H1 (cell line): ENCODE measurements around the gene EFCAB8. TPM values are rescaled to one million over a fixed set of nuclear protein-coding genes. Genes with fewer than 3 reads are reported as not detected.
A peak's percentile ranks its signal among the peaks of the same experiment; 100 is the strongest.

Experiments used
- CTCF ChIA-PET: fragments of 300-600 bp; sonication (Branson Sonifier 250); formaldehyde crosslinking; loops from one replicate; lab custom pipeline; 2021; ENCODE audit not compliant: partially characterized antibody; lab: Charles Lee
- POLR2A ChIA-PET: fragments of 300-600 bp; sonication (Branson Sonifier 250); formaldehyde crosslinking; loops from one replicate; lab custom pipeline; 2021; ENCODE audit warnings: inconsistent platforms; ENCODE audit not compliant: partially characterized antibody; lab: Charles Lee
- DNase-seq, 2 experiments: peaks; one replicate each; pipeline versions ENCODE4 v3.0.0 to v3.0.0-alpha.2; 2010 to 2022; ENCODE audit warnings: low spot score in 2 of 2, low read depth in 1 of 2, mixed read lengths in 1 of 2
- FAIRE-seq: peaks from 2 replicates; lab custom pipeline; 2011; peaks lifted over from hg19 to GRCh38; lab: Jason Lieb, UNC
- H2AFZ ChIP-seq: 2 replicates; pipeline ENCODE4 v1.8.1; 2012; ENCODE audit warnings: low read length, inconsistent platforms
- H2AK5ac ChIP-seq: 2 replicates; pipeline ENCODE4 v1.6.1; 2013; ENCODE audit warnings: low read depth, low read length
- H2BK120ac ChIP-seq: replicated peaks from 2 replicates; pipeline ENCODE3; 2013; ENCODE audit warnings: low read depth, low read length, inconsistent platforms
- H2BK12ac ChIP-seq: 2 replicates; pipeline ENCODE4 v1.6.1; 2013; ENCODE audit warnings: low read depth, low read length
- H2BK15ac ChIP-seq: 2 replicates; pipeline ENCODE4 v1.6.1; 2013; ENCODE audit warnings: low read length
- H2BK20ac ChIP-seq: 2 replicates; pipeline ENCODE4 v1.6.1; 2013; ENCODE audit warnings: low read length
- H2BK5ac ChIP-seq: 2 replicates; pipeline ENCODE4 v1.6.1; 2013; ENCODE audit warnings: low read depth, low read length
- H3K14ac ChIP-seq: 2 replicates; pipeline ENCODE4 v1.6.1; 2013; ENCODE audit warnings: inconsistent platforms; ENCODE audit not compliant: insufficient read length
- H3K18ac ChIP-seq: 2 replicates; pipeline ENCODE4 v1.6.1; 2013; ENCODE audit warnings: low read length; ENCODE audit errors: extremely low read depth
- H3K23ac ChIP-seq: 2 replicates; pipeline ENCODE4 v1.6.1; 2013; ENCODE audit warnings: inconsistent platforms; ENCODE audit not compliant: insufficient read length
- H3K23me2 ChIP-seq: 2 replicates; pipeline ENCODE4 v1.6.1; 2013; ENCODE audit warnings: low read depth, low read length
- H3K27ac ChIP-seq: 2 replicates; pipeline ENCODE4 v1.6.1; 2011; ENCODE audit warnings: low read depth, low read length, inconsistent platforms
- H3K27me3 ChIP-seq, 4 experiments: replicated peaks in 1 of 4; 1 replicate in 1 of 4; 2 replicates in 3 of 4; pipeline versions ENCODE4 v1.6.1 to v1.8.1; 2011 to 2013; ENCODE audit warnings: low read length in 3 of 4, mild to moderate bottlenecking in 3 of 4, inconsistent platforms in 2 of 4, mixed read lengths in 2 of 4, moderate library complexity in 1 of 4; ENCODE audit not compliant: control insufficient read depth in 3 of 4, insufficient read depth in 3 of 4; ENCODE audit errors: extremely low read depth in 1 of 4
- H3K36me3 ChIP-seq, 4 experiments: 2 replicates each; pipeline versions ENCODE4 v1.6.1 to v1.8.1; 2011 to 2013; ENCODE audit warnings: mild to moderate bottlenecking in 4 of 4, low read length in 3 of 4, moderate library complexity in 2 of 4, control low read depth in 1 of 4, inconsistent platforms in 1 of 4; ENCODE audit not compliant: insufficient read depth in 4 of 4, control insufficient read depth in 2 of 4
- H3K4ac ChIP-seq: replicated peaks from 2 replicates; pipeline ENCODE3; 2013; ENCODE audit warnings: low read length, low read depth, mixed read lengths, inconsistent platforms; ENCODE audit not compliant: insufficient read length
- H3K4me1 ChIP-seq, 4 experiments: replicated peaks in 1 of 4; 1 replicate in 1 of 4; 2 replicates in 3 of 4; pipeline versions ENCODE4 v1.6.1 to v1.8.1; 2011 to 2013; ENCODE audit warnings: low read length in 3 of 4, inconsistent platforms in 2 of 4, mixed read lengths in 1 of 4; ENCODE audit not compliant: insufficient read depth in 4 of 4, control insufficient read depth in 3 of 4
- H3K4me2 ChIP-seq, 2 experiments: 2 replicates each; pipeline versions ENCODE4 v1.6.1 to v1.8.1; 2011 to 2013; ENCODE audit warnings: low read depth in 2 of 2, low read length in 2 of 2, control low read depth in 1 of 2, inconsistent platforms in 1 of 2, mild to moderate bottlenecking in 1 of 2; ENCODE audit not compliant: insufficient read depth in 1 of 2
- H3K4me3 ChIP-seq, 4 experiments: fragments of 200-600, 300-600 bp in 1 of 4; sonication (generic), shearing (Covaris generic), sonication (Bioruptor Twin) in 1 of 4; 2 replicates each; pipeline versions ENCODE4 v1.5.1 to v1.8.1; 2011 to 2016; ENCODE audit warnings: low read length in 4 of 4, low read depth in 3 of 4, control low read depth in 2 of 4, inconsistent platforms in 2 of 4, mild to moderate bottlenecking in 2 of 4, mixed read lengths in 1 of 4, moderate library complexity in 1 of 4; ENCODE audit not compliant: insufficient read depth in 2 of 4; ENCODE audit errors: extremely low read depth in 1 of 4
- H3K56ac ChIP-seq: replicated peaks from 2 replicates; pipeline ENCODE3; 2013; ENCODE audit warnings: low read depth, mild to moderate bottlenecking, mixed read lengths, low read length, inconsistent platforms; ENCODE audit not compliant: insufficient read length
- H3K79me1 ChIP-seq: 2 replicates; pipeline ENCODE4 v1.6.1; 2013; ENCODE audit warnings: low read depth, low read length, control low read depth
- H3K79me2 ChIP-seq, 2 experiments: 2 replicates each; pipeline versions ENCODE4 v1.6.1 to v1.8.1; 2012 to 2013; ENCODE audit warnings: low read length in 2 of 2, mild to moderate bottlenecking in 2 of 2, inconsistent platforms in 1 of 2; ENCODE audit not compliant: insufficient read depth in 2 of 2, control insufficient read depth in 1 of 2
- H3K9ac ChIP-seq, 4 experiments: replicated peaks in 1 of 4; 1 replicate in 1 of 4; 2 replicates in 3 of 4; pipeline versions ENCODE4 v1.6.1 to v1.8.1; 2011 to 2013; ENCODE audit warnings: low read depth in 3 of 4, low read length in 3 of 4, control low read depth in 2 of 4, mild to moderate bottlenecking in 2 of 4, moderate library complexity in 2 of 4, inconsistent platforms in 1 of 4; ENCODE audit errors: extremely low read depth in 1 of 4
- H3K9me3 ChIP-seq, 2 experiments: 2 replicates each; pipeline versions ENCODE4 v1.6.1 to v1.8.1; 2012 to 2013; ENCODE audit warnings: mild to moderate bottlenecking in 2 of 2, moderate library complexity in 2 of 2, control low read depth in 1 of 2, inconsistent platforms in 1 of 2, low read depth in 1 of 2, low read length in 1 of 2, mixed read lengths in 1 of 2; ENCODE audit not compliant: insufficient read depth in 2 of 2
- H4K20me1 ChIP-seq, 2 experiments: replicated peaks in 1 of 2; 2 replicates each; pipeline versions ENCODE3 to v1.8.1; 2011 to 2013; ENCODE audit warnings: inconsistent platforms in 2 of 2, low read length in 2 of 2, mild to moderate bottlenecking in 1 of 2; ENCODE audit not compliant: insufficient read depth in 2 of 2, control insufficient read depth in 1 of 2
- H4K5ac ChIP-seq: 2 replicates; pipeline ENCODE4 v1.6.1; 2013; ENCODE audit warnings: low read length, low read depth, mixed read lengths, inconsistent platforms; ENCODE audit not compliant: insufficient read length
- H4K8ac ChIP-seq: 2 replicates; pipeline ENCODE4 v1.8.0; 2013; ENCODE audit warnings: mild to moderate bottlenecking, moderate library complexity, low read length, inconsistent platforms; ENCODE audit not compliant: insufficient read depth; ENCODE audit errors: extremely low read depth
- H4K91ac ChIP-seq: replicated peaks from 2 replicates; pipeline ENCODE3; 2013; ENCODE audit warnings: low read length, mixed read lengths, inconsistent platforms; ENCODE audit not compliant: insufficient read length
- ASH2L ChIP-seq: fragments of 200-600, 300-600 bp; sonication (generic); IDR thresholded peaks from one replicate; pipeline ENCODE4 v1.7.1; 2017; ENCODE audit warnings: low read length
- BRCA1 ChIP-seq: IDR thresholded peaks from 2 replicates; pipeline ENCODE4 v1.6.1; 2012; ENCODE audit warnings: low read depth, low read length, improper control_type of control experiment
- CTBP2 ChIP-seq: IDR thresholded peaks from 2 replicates; pipeline ENCODE4 v1.7.0; 2011; ENCODE audit warnings: borderline replicate concordance, mild to moderate bottlenecking, moderate library complexity, mixed read lengths, low read length; ENCODE audit not compliant: insufficient read depth, insufficient read length
- EP300 ChIP-seq, 2 experiments: IDR thresholded peaks; 1 replicate in 1 of 2; 2 replicates in 1 of 2; pipeline ENCODE4 v1.6.1; 2011 to 2012; ENCODE audit warnings: low read depth in 2 of 2, low read length in 2 of 2, mild to moderate bottlenecking in 2 of 2, borderline replicate concordance in 1 of 2, inconsistent platforms in 1 of 2, moderate library complexity in 1 of 2
- EZH2 ChIP-seq: fragments of 200-600 bp; sonication (generic); IDR thresholded peaks from 2 replicates; pipeline ENCODE4 v1.7.1; 2012; ENCODE audit warnings: low read depth, mild to moderate bottlenecking, moderate library complexity, low read length, inconsistent platforms; ENCODE audit not compliant: severe bottlenecking
- FOSL1 ChIP-seq: IDR thresholded peaks from 2 replicates; pipeline ENCODE4 v1.6.1; 2011; ENCODE audit warnings: mild to moderate bottlenecking, low read depth, low read length, moderate library complexity; ENCODE audit not compliant: insufficient read depth
- GABPA ChIP-seq: IDR thresholded peaks from 2 replicates; pipeline ENCODE4 v1.6.1; 2011; ENCODE audit warnings: mild to moderate bottlenecking, low read length, moderate library complexity, borderline replicate concordance; ENCODE audit not compliant: insufficient read depth
- HDAC6 ChIP-seq: IDR thresholded peaks from one replicate; pipeline ENCODE4 v1.7.1; 2012; ENCODE audit warnings: low read depth, mild to moderate bottlenecking, inconsistent platforms, low read length, moderate library complexity
- SP1 ChIP-seq: IDR thresholded peaks from 2 replicates; pipeline ENCODE4 v1.6.1; 2011; ENCODE audit warnings: low read depth, low read length
- WGBS, 2 experiments: shearing (Covaris generic) in 1 of 2; methylation state at CpG; one replicate each; pipeline versions ENCODE4 v1.1.6 to v1.1.7; 2013 to 2015; ENCODE audit warnings: low lambda C conversion rate in 2 of 2, mixed read lengths in 2 of 2, inconsistent platforms in 1 of 2, low coverage in 1 of 2, missing lambda C conversion rate in 1 of 2; ENCODE audit not compliant: insufficient replicate concordance in 2 of 2, insufficient coverage in 1 of 2, insufficient read length in 1 of 2; ENCODE audit errors: extremely low coverage in 1 of 2, missing lambda C conversion rate in 1 of 2; 5-methylcytosine and 5-hydroxymethylcytosine counted together
- polyA plus RNA-seq, 7 experiments: library from polyadenylated mRNA; depleted of rRNA in 3 of 7; stranded (reverse) in 5 of 7; unstranded in 2 of 7; fragments of >200 nt in 5 of 7; fragments of 200-250 nt in 2 of 7; gene quantifications; 1 replicate in 5 of 7; 2 replicates in 1 of 7; 4 replicates in 1 of 7; pipeline versions ENCODE4 v1.2.1 to v1.2.3, GENCODE V29; 2011 to 2013; ENCODE audit warnings: missing spikeins in 2 of 7, mixed read lengths in 2 of 7
- total RNA-seq: library from RNA; stranded (reverse); fragmentation: NEBNext Ultra II Directional; extraction: Animal tissue kit (Norgen Biotek cat#: 25700); gene quantifications from 2 replicates; pipeline ENCODE4 v1.2.1, GENCODE V29; 2021

EFCAB8 gene
- total and polyA plus RNA-seq, 2 of the 8 experiments (the other 6 are each of a cell fraction or from before 2014, with no cell fraction given), result 0.06 to 0.20 TPM

DNA sequence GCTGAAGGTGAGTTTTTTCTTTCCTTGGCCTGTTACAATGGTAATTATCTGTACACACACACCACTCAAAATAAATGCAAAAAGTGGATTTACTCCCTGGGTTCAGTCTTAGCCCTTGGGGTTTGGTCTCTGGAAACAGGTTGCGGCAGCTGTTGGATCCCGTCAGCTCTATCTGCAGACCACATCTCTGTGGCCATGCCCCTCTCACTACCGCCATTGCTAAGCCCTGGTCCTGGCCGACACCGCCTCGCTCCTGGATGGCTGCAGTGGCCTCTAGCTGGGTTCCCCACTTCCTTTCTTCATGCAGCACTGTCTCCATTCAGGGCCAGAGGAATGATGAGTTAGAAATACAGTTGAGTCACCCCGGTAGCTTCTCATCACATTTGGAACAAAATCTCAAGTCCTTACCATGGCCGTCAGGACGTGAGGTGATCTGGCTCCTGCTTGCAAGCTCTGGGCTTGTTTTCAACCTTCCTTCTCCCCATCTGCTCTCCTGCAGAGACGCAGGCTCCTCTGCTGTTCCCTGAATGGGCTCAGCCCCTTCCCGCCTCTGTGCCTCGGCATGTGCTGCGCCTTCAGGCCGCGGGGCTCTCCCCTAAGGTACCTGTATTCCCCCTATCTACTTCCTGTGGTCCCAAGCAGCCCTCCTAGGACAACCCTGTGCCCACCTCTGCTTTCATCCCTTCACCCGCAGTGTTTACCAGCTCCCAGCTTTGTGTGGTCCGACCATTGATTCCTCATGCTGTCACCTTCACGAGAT lies 38.0 kb downstream of the EFCAB8 start:
- ChIA-PET POLR2A (interaction anchor here (0.7 kb wide), 1 partner anchor 40 kb away, joined by 3 read pairs; no protein-coding TSS in a partner anchor), CTCF (interaction anchor here (0.5 to 3.6 kb wide), 13 partner anchors 11 to 231 kb away, joined by 3 to 15 read pairs (median 4); partner anchors contain the start of genes C20orf203 and SUN5)
- no peak overlapping the region for H3K23ac ChIP-seq
- peaks cover 0 to 10% (median 4%) of the 10 kb centered on the region in 4 experiments; a peak in 5 of 7 replicates for H3K4me1 ChIP-seq
- no peak overlapping the region for H2AK5ac ChIP-seq
- H3K4ac ChIP-seq, result no peak overlapping the region
- peak overlapping the region; percentile 46; the same call in 1 of the 2 replicates for H2BK15ac ChIP-seq
- FAIRE-seq (no peak), DNase-seq (no peak)
- no peak overlapping the region for H2BK120ac ChIP-seq
- no peaks in the 10 kb centered on the region for H3K27me3 ChIP-seq
- H3K79me1 ChIP-seq, result no peaks in the 10 kb centered on the region
- no peak overlapping the region for H4K8ac ChIP-seq
- no peak overlapping the region for H3K4me2 ChIP-seq
- no peak overlapping the region for H3K14ac ChIP-seq
- no peak overlapping the region for H2BK20ac ChIP-seq
- WGBS, 2 experiments, result 94% methylated on average over 18 of the region's 18 CpGs; no CpG with 5 or more reads in 1 of the 2 experiments
- no peak overlapping the region for H2BK5ac ChIP-seq
- no peak overlapping the region for H3K9ac ChIP-seq
- no peak overlapping the region for H3K4me3 ChIP-seq
- no peak overlapping the region for H3K56ac ChIP-seq
- H2AFZ ChIP-seq, result no peak overlapping the region
- no peaks in the 10 kb centered on the region for H3K36me3 ChIP-seq
- no peaks in the 10 kb centered on the region for H3K9me3 ChIP-seq
- H4K91ac ChIP-seq, result no peak overlapping the region
- no peaks in the 10 kb centered on the region for H4K20me1 ChIP-seq
- no peak overlapping the region for H2BK12ac ChIP-seq
- no peaks in the 10 kb centered on the region for H3K23me2 ChIP-seq
- no peak overlapping the region for H3K27ac ChIP-seq
- no peak overlapping the region for H4K5ac ChIP-seq
- no peaks in the 10 kb centered on the region for H3K79me2 ChIP-seq
- TF ChIP-seq EP300 (IDR thresholded peaks at IDR 0.05; ENCODE audit: borderline replicate concordance in 1 of 2, low read depth in 2 of 2, low read length in 2 of 2) (no peak), BRCA1 (no peak), EZH2 (no peak), SP1 (no peak), CTBP2 (no peak), FOSL1 (no peak), ASH2L (no peak), HDAC6 (no peak), GABPA (no peak)
- no peak overlapping the region for H3K18ac ChIP-seq
